NCI-H1694 treated with DMSO at 0.1 percent for 48 hours (cell line): ENCODE data around the gene DNAJC6.
A peak's percentile ranks its signal among the peaks of the same experiment; 100 is the strongest.

Experiments
- DNase-seq: peaks from one replicate; lab custom pipeline; 2025; lab: John Stamatoyannopoulos, UW

The DNAJC6 gene

DNA sequence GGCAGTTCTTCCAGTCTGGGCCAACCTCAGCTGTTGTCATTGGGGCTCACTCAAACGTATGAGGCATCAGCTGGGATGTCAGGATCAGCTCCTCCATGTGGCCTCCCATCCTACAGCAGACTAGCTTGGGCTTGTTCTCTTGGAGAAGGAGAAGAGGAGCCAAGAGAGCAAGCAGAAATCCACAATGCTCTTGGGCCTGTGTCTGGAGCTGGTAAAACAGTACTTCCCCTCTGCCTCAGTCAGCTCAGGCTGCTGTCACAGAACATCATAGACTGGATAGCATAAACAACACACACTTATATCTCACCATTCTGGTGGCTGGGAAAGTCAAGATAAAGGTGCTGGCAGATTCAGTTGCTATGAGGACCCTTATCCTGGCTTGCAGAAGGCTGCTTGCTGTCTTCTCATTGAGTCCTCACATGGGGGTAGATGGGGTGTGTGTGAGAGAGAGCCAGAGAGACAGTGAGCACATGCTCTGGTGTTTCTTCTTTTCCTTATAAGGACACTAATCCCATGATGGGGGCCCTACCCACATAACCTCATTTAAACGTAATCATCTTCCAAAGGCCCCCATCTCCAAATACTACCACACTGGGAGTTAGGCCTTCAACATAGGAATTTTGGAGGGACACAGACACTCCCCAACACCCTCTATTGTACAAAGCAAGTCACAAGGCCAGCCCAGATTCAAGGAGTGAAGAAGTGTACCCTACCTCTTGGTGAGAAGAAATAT is 16.3 kb upstream of the DNAJC6 start:
- no peak for DNase-seq

DNA sequence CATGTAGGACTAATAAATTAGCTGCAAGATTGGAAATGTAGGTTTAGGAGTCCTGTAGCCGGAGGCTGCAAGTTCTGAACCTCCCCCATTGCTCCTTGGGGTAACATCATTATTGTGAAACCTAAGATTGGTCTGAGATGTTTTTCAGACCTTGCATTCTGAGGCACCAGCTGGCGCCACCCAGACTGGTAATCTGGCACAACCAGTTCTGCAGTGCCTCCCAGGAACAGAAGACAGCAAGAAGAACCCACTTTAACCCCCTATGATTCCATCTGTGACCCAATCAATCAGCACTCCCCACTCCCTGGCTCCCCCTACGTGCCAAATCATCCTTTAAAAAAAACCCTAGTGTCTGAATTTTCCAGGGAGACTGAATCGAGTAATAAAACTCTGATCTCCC is 11.6 kb upstream of the DNAJC6 start:
- no peak for DNase-seq

DNA sequence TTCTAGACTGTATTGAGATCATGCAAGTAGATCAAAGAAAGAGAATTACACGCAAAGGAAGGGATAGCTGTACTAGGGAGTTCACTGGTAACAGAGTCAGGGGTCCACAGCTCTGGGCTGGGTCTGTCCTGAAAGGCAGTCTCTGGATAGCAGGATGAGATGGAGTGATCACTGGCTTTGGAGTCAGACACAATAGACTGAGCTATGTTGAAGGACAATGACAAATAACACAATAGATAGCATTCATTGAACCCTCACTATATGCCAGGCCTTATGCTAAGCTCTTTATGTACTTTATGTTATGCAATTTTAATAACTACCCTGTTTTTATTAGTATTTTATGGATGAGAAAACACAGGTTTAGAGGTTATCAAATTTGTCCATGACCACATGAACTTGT is 10.0 kb upstream of the DNAJC6 start:
- DNase-seq: no peak

GRCh38 chr1:65308781-65309303 is 501 bp upstream of the DNAJC6 start:
- DNase-seq: no peak

- DNase-seq: peak; percentile 79
Measured at GRCh38 chr1:65310078-65310587, 790 bp downstream of the DNAJC6 start.

DNA sequence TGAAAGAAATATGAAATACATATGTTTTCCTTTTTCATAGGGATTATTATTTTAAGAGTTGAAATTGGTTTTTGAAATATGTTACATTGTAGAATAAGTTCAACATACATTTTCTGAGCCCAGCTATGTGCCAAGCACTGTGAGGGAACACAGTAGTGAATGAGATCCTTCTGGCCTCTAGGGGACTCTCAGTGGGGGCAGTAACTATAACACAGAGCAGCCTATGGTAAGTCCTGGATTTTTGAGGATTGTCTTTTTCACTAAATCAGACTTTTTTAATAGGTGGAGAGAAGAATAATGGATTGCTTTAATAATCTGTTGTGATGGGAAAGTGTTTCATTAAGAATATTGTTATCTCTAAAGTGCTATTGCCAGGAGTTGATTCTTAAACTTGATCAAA is 2.4 kb downstream of the DNAJC6 start:
- peak; percentile 26 for DNase-seq

- DNase-seq: peak; percentile 13
Measured at GRCh38 chr1:65316233-65316632, 6.9 kb downstream of the DNAJC6 start.

DNA sequence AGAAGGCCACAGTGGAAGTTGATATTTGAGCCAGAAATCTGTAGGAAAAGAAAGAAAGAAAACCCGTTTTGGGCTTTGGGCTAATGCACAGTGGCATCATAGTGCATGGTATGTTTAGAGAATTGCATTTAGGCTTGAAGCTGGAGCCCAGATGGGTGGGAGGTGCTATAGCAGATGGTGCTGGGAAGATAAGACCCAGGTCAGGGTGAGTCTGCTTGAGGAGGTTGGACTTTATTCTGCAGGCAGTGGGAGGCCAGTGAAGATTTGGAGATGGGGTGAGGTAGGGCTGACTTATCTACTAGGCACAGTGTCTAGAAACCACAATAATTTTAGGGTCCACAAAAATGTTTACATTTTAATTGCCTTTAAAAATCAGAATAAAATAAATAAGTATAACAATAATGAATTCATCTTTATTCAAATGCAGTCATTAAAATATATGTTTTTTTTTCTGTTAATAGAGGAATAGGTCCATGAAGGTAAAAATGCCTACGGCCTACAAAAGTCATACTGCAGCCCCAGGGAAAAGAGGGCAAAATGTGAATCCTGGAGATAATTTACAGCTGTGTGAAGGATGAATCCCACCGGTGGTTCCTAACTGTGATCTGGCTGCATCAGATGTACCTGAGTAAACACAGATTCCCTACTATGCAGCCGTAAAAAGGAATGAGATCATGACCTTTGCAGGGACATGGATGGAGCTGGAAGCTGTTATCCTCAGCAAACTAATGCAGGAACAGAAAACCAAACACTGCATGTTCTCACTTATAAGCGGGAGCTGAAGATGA is 8.7 kb downstream of the DNAJC6 start:
- peak; percentile 94 for DNase-seq

GRCh38 chr1:65319141-65319540 is 9.8 kb downstream of the DNAJC6 start:
- DNase-seq: peak; percentile 76

DNA sequence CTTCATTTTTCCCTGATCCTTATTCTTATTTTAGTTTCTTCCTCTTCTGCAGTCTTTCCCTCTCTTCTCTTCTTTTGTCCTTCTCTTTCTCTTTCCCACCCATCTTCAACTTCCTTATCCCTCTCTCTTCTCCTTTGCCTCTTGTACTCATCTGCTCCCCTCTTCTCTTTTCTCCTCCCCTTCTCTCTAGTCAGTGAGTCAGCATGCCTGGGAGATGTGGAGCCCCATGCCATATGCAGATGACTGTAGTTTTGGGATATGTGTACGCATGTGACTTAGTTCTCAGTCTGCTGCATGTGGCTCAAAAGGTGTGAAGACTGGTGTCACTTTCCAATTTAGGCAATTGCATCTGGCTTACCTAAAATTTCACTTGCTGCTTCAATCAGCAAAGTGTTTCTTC is 10.4 kb downstream of the DNAJC6 start:
- DNase-seq: no peak

DNA sequence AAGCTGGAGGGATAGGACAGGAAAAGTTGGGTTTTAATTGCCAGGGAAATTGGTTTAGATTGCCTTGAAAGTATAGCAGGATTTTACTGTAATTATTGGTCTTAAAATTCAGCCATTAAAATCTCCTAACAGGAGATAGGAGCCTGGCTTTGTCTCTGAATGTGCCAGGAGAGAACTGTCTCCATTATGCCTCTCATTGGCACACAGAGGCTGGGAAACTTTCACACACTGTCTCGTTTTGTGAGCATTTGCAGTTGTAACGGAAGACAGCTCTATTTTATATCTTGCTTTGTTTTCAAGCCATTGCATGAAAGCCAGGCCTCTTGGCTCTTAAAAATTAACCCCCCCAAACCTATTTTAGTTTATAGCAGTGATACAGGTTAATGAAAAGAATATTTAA is 12.5 kb downstream of the DNAJC6 start:
- no peak for DNase-seq

GRCh38 chr1:65323246-65323645 is 13.9 kb downstream of the DNAJC6 start:
- no peak for DNase-seq

DNA sequence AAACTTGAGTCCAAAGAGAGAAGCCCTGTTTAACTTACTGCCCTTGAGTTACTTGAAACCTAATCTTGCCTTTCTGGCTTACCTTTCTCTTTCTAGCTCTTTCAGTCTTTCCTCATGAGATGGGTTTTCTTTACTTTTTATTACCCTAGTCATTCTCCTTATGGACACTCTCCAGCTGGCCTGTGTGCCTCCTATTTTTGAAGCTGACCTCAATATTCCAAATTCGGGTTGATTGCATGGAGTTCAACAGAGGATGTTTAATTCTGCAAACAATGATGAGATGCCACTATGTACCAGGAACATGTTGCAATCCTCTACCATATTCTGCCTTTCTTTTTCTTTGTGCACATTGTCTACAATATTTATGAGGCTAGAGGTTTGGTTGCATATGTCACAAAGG is 20.7 kb downstream of the DNAJC6 start:
- DNase-seq: no peak

GRCh38 chr1:65330822-65331221 is 21.5 kb downstream of the DNAJC6 start:
- DNase-seq: no peak

DNA sequence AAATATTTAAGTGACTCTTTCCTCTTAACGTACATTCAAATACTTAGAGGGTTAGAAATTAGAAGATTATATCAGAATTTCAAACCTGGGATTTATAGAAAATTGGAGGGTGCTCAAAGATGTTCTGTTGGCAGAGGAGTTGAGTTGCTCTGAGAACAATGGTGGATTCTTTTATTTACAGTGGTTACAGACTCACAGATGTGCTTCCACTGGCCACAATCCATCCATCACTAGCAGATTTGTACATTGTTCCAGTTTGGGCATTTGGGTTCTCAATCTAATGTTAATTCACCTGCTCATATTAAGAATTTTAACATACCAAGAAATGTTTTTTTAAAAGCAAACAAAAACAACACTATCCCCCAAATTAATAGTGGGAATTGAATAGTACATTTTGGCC is 23.5 kb downstream of the DNAJC6 start:
- DNase-seq: no peak

GRCh38 chr1:65334081-65334480 is 24.7 kb downstream of the DNAJC6 start:
- no peak for DNase-seq

DNA sequence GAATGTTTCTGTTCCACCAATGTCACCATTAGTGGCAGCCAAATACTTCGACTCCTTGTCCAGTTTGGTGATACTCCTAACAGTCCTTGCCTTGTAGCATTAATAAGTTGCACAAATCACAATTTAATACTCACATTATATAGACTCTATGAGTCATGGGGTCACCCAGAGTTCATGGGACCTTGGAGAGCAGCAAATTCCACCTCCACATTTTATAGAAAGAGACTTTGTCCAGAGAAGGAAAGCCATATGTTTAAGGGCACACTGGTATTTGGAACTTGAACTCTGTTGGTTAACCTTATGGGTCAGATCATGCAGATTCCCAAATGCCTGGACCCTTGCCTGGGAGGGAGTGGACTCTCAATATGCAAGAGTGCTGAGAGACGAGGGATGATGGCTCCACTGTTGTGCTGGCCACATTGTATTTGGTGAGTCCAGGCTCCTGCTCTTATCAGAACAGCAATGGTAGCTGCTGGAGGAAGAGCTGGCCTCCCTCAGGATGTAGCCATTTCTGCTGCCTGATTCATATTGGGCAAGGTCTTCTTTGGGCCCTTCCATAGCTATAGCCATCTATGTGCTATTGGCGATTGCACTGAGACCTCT is 30.6 kb downstream of the DNAJC6 start:
- no peak for DNase-seq

GRCh38 chr1:65341381-65341780 is 32.0 kb downstream of the DNAJC6 start:
- no peak for DNase-seq

DNA sequence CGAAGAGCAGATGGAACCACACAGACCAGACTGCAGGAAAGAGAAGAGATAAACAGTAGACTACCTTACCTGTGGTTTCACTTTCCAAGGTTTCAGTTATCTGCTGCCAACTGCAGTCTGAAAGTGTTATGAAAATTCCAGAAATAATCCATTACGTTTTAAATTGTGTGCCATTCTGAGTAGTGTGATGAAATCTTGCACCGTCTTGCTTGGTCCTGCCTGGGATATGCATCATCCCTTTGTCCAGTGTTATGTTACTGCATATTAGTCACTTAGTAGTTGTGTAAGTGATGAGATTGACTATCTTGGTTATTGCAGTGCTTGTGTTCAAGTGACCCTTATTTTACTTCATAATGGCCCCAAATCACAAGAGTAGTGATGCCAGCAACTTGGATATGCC is 33.9 kb downstream of the DNAJC6 start:
- DNase-seq: no peak

DNA sequence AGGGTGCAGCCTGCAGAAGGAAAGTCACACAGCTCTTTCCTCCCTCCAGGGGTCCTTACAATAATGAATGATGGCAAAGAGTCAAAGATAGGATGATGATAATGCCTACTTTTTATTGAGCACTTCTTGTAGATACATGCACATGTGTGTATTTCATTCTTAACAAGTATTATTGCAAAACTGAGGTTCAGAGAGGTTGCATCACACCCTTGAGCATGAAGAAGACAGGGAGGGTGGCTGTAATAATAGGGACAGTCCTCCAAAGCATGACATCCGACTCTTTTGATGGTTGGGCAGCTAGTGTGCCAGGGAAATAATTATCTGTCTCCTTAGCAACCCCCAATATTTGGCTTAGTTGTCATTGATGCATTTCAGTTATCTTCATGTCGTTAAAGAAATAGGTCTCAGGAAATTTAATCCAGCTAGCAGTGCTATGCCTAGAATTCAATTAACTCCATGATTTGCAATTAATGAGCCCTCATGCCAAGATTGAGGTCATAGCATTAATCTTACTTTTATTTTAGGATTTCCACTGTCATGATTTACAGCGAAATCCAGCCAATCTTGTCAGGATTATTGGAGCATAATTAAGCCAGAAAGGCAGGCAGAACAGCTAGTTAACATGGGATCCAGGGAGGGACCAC is 35.0 kb downstream of the DNAJC6 start:
- no peak for DNase-seq

DNA sequence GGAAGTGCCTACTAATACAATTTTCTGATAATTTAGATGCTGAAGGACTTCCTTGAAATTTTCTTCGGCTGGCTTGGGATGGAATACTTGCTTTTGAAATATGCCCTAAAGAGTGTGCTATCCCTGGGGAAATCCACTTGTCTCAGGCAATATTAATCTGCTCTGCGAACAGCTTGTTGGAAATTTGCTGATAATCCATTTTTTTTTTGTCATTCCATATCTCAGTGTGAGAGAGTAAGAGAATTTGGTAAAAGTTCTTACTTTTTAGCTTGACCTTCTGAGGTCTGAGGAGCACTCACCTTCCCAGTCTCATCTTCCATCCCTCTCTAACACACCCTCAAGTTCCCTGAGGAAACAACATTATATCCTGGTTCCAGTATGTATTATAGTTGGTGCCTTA is 36.8 kb downstream of the DNAJC6 start:
- no peak for DNase-seq

DNA sequence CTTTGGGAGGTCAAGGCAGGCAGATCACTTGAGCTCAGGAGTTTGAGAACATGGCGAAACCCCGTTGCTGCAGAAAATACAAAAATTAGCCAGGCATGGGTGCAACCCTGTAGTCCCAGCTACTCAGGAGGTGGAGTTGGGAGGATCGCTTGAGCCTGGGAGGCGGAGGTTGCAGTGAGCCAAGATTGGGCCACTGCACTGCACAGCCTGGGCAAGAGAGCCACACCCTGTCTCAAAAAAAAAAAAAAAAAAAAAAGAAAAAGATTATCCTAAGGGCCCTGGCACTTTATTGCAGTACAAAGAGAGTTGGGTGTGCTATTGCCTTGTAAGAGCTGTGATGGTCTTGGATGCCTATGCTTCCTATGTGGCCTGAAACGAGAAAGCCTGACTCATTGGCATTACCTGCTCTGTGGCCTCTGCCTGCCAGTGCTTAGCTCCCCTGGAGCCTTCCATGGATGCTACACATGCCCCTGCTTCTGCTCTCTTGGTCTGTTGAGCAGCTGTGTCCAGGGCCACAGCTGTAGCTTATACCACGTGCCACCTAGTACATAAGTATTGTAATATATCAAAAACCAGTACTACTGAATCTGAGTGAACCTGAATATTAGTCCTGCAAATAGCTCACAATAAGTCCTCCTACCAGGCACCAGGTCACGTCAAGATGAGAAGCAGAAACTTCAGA is 45.8 kb downstream of the DNAJC6 start:
- no peak for DNase-seq
